Stimulated activated naive CD4-positive, alpha-beta T cell treated with Interleukin-2 at 50 U/mL for 16 hours (primary cell): ENCODE measurements around the gene APLP2.
"Not testable (repeated sequence)": the region's sequence is repeated elsewhere in the genome, so short reads cannot be mapped to it uniquely, and the experiment has no call there.

Source experiments
- DNase-seq: peaks from one replicate; lab custom pipeline; 2025; lab: John Stamatoyannopoulos, UW

The APLP2 gene

GRCh38 chr11:130172001-130172400 is 102.3 kb downstream of the APLP2 start:
- not testable (repeated sequence) for DNase-seq

- DNase-seq = no peak
Observed at GRCh38 chr11:130174642-130175041, 104.9 kb downstream of the APLP2 start.

- DNase-seq = no peak
Observed at GRCh38 chr11:130175898-130176297, 106.2 kb downstream of the APLP2 start.

- DNase-seq = no peak
Observed at GRCh38 chr11:130177782-130178181, 108.1 kb downstream of the APLP2 start.

DNA sequence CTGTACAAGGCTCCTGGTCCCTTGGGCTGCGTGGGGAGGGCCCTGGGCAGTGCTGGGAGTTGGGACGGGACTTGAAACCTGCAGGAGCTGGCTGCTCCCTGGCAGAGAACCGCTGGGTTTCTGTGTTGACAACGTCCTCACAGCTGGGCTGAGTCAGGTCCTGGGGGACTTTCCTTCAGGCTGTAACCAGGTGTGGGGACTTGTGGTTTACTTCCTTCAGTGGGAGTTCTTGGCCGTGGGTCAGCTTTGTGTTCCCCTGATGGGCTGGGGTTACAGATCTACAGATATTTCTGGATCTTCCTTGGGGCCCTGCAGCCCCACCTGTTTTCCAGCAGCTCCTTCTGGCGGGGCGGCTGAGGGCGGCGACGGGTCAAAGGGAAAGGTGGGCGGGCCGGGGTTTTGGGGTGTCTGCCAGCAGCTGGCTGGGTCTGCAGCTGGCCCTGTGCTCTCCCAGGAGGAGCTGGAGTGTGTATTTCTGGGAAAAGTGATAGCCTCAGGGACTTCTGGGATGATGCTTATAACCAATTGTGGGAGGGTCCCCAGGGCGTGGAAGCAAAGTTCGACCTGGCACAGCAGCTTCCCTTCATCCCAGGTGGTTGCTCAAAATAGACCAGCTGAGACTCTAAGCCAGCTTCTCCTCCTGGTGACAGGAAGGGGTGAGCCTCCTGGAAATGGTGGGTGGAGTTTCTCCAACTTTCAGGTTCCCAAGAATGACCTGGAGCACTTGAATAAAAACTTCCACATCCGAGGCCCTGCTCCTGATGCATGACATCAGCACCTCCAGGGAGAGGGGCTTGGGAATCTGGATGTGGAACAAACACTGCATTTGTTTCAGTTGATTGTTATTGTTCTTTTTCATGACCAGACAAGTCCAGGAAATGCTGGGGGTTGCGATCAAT is 109.0 kb downstream of the APLP2 start:
- DNase-seq = no peak

- no peak for DNase-seq
Observed at GRCh38 chr11:130179396-130180306, 110.0 kb downstream of the APLP2 start.

DNA sequence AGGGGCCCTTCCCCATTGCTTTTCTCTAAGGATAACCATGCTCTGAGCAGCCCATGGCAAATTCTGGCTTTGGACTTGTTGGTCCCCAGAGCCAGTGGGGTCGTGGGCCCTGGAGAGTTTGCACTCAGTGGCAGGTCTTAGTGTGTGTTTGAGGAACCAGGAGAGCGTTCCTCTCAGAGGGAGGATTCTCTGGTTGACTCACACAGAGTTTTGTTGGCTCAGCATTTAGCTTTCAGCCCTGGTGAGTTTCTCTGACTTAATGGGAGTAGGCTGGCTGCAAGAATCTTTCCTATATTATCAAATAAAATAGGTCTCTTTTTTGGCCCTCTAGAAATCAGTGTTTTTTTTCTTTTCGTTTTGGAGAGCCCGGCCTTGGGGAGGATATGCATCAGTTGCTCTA is 110.8 kb downstream of the APLP2 start:
- DNase-seq = no peak

- DNase-seq = no peak
Observed at GRCh38 chr11:130180896-130181294, 111.2 kb downstream of the APLP2 start.

DNA sequence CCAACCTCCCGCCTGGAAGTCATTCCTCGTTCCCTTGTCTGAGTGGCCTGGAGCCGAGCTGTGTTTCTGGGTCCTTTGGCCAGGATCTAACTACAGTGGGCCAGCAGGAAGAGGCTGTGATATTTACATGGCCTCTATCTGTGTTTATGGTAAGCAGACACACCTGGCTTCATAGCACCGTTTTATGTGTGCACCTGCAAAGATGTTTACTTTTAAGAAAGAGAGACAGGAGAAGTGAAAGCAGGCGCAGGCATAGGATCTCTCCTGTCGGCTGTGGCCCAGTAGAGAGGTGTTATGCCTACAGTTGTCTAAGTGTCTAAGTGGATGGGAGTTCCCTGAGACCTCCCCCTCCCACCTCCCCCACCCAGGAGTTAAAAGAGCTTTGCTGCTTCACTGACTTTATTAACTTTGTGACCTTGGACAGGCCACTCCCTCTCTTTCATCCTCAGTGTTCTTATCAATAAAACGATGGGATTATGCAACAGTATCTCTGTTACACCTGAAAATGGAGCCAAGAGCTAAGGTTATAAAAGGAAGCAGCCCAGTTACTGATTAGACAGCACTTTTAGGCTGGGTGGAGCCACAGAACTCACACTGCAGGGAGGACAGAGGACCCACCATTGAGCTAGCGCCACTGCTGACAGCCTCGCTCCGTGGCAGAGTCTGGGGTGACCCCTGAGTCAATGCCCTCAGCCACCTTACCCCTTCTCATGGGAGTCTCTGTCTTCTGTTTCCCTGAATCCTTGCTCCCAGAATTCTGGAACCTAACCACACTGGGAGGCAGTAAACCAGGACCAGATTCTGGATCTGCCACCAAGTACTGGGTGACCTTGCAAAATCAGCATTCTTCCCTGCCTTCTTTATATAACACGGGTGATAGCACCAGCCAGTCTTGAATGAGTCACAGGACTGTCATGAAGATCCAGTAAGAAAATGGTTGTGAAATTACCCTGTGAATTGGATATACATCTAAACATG is 111.9 kb downstream of the APLP2 start:
- no peak for DNase-seq

DNA sequence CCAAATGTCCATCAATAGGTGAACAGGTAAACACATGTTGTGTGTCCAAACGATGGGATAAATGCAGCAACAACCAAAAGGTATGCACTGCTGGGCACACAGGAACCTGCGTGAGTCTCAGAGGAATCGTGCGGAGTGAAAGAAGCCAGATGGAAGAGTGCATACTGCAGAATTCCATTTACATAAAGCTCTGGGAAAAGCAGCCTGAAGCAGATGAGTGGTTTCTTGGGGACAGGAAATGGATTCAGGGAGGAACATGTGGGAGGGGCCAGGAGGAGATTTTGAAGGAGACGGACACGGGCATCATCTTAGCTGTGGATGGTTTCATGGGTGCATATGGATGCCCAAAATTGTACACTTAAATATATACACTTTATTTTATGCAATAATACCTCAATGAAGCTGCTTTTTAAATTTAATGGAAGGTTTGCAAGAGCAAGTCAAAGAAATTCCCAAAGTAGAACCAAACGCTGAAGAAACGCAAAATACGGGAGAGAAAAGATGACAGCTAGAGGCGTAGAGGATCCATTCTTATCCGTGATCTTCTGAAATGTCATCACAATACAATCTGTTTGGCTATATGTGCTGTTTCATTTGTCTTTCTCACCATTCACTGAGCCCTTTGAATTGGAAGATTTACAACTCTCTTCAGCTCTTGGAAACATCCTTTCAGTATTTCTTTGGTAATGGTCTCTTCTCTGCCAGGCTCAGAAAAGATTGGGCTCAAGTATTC is 114.3 kb downstream of the APLP2 start:
- no peak for DNase-seq

DNA sequence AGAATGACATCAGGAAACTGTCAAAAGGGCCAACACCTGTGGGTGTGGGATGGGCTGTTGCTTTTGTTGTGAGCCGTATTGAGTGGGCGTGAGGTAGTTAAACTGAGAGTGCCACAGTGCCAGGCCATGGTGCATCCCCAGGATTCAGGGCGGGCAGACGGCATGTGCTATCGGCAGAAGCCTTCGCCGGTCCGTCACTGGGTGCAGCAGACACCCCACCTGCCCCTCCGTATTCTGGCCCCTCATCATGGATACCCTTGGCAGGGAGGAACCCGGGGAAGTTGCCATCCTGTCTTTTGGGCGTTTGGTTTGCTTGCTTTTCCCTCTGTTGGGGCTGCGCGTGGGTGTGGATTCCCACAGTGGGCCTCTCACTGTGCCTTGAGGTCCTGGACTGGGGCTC is 117.4 kb downstream of the APLP2 start:
- DNase-seq = no peak

DNA sequence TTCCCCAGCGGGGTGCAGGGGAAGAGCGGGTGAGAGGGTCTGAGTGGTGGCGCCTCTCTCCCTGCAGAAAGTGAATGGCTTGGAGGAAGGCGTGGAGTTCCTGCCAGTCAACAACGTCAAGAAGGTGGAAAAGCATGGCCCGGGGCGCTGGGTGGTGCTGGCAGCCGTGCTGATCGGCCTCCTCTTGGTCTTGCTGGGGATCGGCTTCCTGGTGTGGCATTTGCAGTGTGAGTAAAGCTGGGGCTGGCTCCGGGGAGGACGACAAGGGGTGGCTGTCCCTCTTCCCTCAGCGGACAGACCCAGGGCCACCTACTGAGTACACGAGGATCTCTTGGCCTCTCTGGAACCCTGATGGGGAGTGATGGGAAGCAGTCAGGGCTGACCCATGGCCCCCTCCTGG is 118.4 kb downstream of the APLP2 start:
- no peak for DNase-seq

GRCh38 chr11:130188585-130189347 is 119.1 kb downstream of the APLP2 start:
- DNase-seq = no peak

GRCh38 chr11:130189492-130190210 is 120.0 kb downstream of the APLP2 start:
- no peak for DNase-seq

DNA sequence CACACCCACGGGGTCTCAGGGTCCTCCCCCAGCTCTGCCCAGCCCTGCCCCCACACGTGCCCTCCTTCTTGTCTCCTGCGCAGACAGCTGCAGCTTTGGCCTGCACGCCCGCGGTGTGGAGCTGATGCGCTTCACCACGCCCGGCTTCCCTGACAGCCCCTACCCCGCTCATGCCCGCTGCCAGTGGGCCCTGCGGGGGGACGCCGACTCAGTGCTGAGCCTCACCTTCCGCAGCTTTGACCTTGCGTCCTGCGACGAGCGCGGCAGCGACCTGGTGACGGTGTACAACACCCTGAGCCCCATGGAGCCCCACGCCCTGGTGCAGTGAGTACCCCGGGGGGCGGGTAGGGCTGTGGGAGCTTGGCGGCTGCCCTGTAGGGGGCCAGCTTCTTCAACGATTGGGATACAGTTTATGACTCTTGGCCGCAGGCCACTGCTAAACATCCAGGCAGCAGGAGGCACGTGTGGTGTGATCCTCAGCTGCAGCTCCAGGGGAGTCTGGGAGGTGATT is 120.7 kb downstream of the APLP2 start:
- DNase-seq = no peak

DNA sequence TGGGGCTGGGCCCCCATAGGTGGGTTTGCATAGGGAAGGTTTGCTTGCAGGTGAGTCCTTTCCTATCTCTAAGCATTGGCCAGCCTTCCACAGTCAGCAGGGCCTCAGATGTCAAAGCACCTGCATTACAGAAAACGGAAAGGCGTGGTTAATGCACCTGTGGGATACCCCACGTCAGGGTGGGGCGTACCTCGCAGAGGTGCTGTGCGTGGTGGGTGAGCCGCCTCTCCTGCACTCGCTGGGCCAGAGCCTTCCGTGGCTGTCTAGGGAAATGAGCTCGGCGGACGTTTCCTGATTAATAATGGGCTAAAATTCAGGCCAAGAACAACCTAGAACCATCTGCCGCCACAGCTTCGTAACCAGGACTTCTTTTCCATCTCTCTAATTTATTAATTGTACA is 122.2 kb downstream of the APLP2 start:
- DNase-seq = no peak

GRCh38 chr11:130192845-130193267 is 123.2 kb downstream of the APLP2 start:
- no peak for DNase-seq

DNA sequence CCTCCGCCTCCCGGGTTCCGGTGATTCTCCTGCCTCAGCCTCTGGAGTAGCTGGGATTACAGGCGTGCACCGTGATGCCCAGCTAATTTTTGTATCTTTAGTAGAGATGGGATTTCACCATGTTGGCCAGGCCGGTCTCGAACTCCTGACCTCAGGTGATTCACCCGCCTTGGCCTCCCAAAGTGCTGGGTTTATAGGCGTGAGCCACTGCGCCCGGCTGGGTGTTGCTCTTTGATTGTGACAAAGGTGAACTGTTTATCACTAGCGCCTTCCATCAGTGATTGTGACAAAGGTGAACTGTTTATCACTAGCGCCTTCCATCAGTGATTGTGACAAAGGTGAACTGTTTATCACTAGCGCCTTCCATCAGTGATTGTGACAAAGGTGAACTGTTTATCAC is 123.9 kb downstream of the APLP2 start:
- DNase-seq = not testable (repeated sequence)
